ENCODE data around the gene CEACAM16. TPM values are rescaled to one million over a fixed set of nuclear protein-coding genes. Genes with fewer than 3 reads are reported as not detected.

CEACAM16 gene
- total RNA-seq, 1 donor from 2014 or later: not detected

GRCh38 chr19:44732235-44733014, 33.5 kb downstream of the CEACAM16 start:
- Histone ChIP-seq H3K36me3 (ENCODE audit: control insufficient read depth, insufficient read depth, low read length) (no peaks in the 10 kb centered on the region), H3K27me3 (ENCODE audit: control insufficient read depth, insufficient read depth, low read length) (no peaks in the 10 kb centered on the region), H3K4me3 (ENCODE audit: low read depth, low read length) (no peak overlapping the region)
- no peak for DNase-seq (ENCODE audit: low read depth)
- TF ChIP-seq CTCF (IDR thresholded peaks at IDR 0.05; ENCODE audit: insufficient read depth, low read length, poor library complexity, severe bottlenecking): no peak

DNA sequence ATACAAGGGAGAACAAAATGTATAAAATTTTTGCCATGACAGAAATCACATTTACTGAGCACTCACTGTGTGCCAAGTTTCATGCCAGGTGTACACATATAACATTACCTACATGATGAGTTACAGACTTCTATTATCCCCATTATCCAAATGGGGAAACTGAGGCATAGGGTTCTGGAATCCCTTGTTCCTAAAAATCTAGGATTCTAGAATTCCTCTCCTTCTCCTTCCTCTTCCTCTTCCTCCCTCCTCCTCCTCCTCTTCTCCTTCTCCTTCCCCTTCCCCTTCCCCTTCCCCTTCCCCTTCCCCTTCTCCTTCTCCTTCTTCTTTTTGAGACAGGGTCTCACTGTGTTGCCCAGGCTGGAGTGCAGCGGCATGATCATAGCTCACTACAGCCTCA, 35.4 kb downstream of the CEACAM16 start:
- H3K4me3 ChIP-seq (ENCODE audit: low read depth, low read length): no peak overlapping the region
- DNase-seq (ENCODE audit: low read depth): no peak
- no peaks in the 10 kb centered on the region for H3K27me3 ChIP-seq (ENCODE audit: control insufficient read depth, insufficient read depth, low read length)
- no peak for TF ChIP-seq CTCF (IDR thresholded peaks at IDR 0.05; ENCODE audit: insufficient read depth, low read length, poor library complexity, severe bottlenecking)
- no peaks in the 10 kb centered on the region for H3K36me3 ChIP-seq (ENCODE audit: control insufficient read depth, insufficient read depth, low read length)

GRCh38 chr19:44735011-44735410, 36.1 kb downstream of the CEACAM16 start:
- H3K36me3 ChIP-seq (ENCODE audit: control insufficient read depth, insufficient read depth, low read length): no peaks in the 10 kb centered on the region
- no peak overlapping the region for H3K4me3 ChIP-seq (ENCODE audit: low read depth, low read length)
- TF ChIP-seq CTCF (IDR thresholded peaks at IDR 0.05; ENCODE audit: insufficient read depth, low read length, poor library complexity, severe bottlenecking): no peak
- no peaks in the 10 kb centered on the region for H3K27me3 ChIP-seq (ENCODE audit: control insufficient read depth, insufficient read depth, low read length)
- DNase-seq (ENCODE audit: low read depth): no peak

DNA sequence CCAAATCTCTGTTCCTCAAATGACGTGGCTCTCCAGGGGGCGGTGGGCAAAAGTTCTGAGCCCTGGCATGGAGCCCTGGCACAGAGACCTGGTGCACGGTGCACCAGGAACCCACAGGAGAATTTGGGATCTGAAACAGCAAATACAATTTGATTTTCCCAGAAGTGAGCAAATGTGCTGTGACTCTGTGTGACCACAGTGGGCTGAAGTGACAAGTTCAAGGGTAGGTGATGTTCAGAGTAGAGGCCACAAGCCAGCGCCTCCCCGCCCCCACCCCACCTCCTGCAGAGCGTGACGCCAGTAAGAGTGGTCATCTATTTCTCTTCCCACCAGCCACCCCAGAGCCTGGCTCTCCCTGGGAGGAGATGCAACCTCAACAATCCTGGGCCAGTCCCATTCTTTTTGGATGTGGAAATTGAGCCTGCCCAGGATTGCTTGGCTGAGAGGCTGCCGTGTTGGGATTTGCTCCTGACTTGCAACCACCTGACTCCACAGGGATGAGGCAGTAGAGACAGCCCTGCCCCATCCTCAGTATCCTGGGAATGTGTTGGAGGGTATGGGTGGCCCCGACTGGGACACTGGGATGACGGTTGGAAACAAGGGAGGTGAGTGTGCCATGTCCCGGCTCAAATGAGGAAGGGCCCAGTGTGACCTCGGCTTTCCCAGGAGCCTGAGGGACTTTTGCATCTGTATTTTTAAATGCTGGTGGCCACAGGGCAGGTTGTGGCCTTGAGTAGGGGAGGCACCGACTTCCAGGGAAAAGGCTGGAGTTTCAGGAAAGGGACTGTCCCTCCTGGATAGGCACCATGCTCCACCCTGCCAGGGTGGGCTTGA, 38.5 kb downstream of the CEACAM16 start:
- no peak for DNase-seq (ENCODE audit: low read depth)
- no peak for TF ChIP-seq CTCF (IDR thresholded peaks at IDR 0.05; ENCODE audit: insufficient read depth, low read length, poor library complexity, severe bottlenecking)
- Histone ChIP-seq H3K4me3 (ENCODE audit: low read depth, low read length) (no peak overlapping the region), H3K36me3 (ENCODE audit: control insufficient read depth, insufficient read depth, low read length) (no peaks in the 10 kb centered on the region), H3K27me3 (ENCODE audit: control insufficient read depth, insufficient read depth, low read length) (no peaks in the 10 kb centered on the region)

- Histone ChIP-seq H3K4me3 (ENCODE audit: low read depth, low read length) (no peak overlapping the region), H3K36me3 (ENCODE audit: control insufficient read depth, insufficient read depth, low read length) (no peaks in the 10 kb centered on the region), H3K27me3 (ENCODE audit: control insufficient read depth, insufficient read depth, low read length) (no peaks in the 10 kb centered on the region)
- DNase-seq (ENCODE audit: low read depth): no peak
- no peak for TF ChIP-seq CTCF (IDR thresholded peaks at IDR 0.05; ENCODE audit: insufficient read depth, low read length, poor library complexity, severe bottlenecking)
Observed at GRCh38 chr19:44738136-44738535, 39.2 kb downstream of the CEACAM16 start.
